Brain microvascular endothelial cell (primary cell): Measurements from ENCODE around the gene ANKS3.

Experiments used
- DNase-seq: peaks from one replicate; pipeline ENCODE4 v3.0.0-alpha.2; 2020
- H3K27ac ChIP-seq: fragments of 250-450 bp; sonication (Bioruptor Pico); 2 replicates; pipeline ENCODE4 v1.5.1; 2020; ENCODE audit warnings: mild to moderate bottlenecking, moderate library complexity
- H3K27me3 ChIP-seq: fragments of 250-450 bp; sonication (Bioruptor Pico); replicated peaks from 2 replicates; pipeline ENCODE4 v1.5.1; 2020; ENCODE audit warnings: mild to moderate bottlenecking
- H3K36me3 ChIP-seq: fragments of 250-450 bp; sonication (Bioruptor Pico); replicated peaks from 2 replicates; pipeline ENCODE4 v1.5.1; 2020; ENCODE audit warnings: mild to moderate bottlenecking
- H3K4me3 ChIP-seq: 2 replicates; pipeline ENCODE4 v1.5.1; 2011; ENCODE audit warnings: low read depth, mild to moderate bottlenecking, control low read depth, low read length, moderate library complexity
- in situ Hi-C: cut with HindIII; loops from 2 replicates; pipeline ENCODE4 v1.10.0; 2017; ENCODE audit warnings: low sequenced_read_pairs, low pct_ligation_motif_present
- TF ChIP-seq, protein P1 (sequence below): IDR thresholded peaks from 2 replicates; pipeline ENCODE4 v1.5.1; 2011; ENCODE audit warnings: low read depth, mild to moderate bottlenecking, moderate library complexity, low read length, control low read depth, inconsistent platforms; ENCODE audit errors: missing control alignments

ANKS3 gene

DNA sequence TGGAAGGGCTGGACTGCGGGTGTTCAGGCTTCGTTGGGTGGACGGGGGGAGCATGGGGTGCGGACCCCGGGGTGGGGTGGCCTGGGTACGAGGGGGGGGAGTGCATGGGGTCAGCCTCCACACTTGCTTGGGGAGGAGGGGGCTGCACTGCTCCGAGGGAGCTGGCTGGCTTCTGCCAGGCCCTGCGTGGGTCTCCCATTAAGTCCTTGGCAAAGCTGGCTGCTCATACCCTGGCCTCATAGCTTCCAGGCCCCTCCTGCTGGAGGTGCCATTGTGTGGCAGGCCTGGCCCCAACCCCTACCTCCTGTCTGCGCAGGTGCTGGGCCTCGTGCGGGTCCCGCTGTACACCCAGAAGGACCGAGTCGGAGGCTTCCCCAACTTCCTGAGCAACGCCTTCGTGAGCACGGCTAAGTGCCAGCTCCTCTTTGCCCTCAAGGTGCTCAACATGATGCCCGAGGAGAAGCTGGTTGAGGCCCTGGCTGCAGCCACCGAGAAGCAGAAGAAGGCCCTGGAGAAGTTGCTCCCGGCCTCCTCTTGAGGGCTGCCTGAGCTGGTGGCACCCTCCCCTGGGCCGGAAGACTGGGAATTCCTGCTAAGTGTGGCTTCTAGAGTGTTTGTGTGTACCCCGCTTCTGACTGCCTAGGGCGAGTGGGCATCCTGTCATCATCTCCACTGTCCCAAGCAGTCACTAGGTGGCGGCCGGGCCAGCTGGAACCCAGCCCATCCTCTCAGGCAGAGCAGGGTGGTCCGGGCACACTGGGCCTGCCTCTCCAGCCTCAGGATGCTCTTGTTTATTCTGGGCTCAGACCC, 39.2 kb downstream of the ANKS3 start:
- in situ Hi-C loops, result no loop called here
- TF ChIP-seq, protein P1, sequence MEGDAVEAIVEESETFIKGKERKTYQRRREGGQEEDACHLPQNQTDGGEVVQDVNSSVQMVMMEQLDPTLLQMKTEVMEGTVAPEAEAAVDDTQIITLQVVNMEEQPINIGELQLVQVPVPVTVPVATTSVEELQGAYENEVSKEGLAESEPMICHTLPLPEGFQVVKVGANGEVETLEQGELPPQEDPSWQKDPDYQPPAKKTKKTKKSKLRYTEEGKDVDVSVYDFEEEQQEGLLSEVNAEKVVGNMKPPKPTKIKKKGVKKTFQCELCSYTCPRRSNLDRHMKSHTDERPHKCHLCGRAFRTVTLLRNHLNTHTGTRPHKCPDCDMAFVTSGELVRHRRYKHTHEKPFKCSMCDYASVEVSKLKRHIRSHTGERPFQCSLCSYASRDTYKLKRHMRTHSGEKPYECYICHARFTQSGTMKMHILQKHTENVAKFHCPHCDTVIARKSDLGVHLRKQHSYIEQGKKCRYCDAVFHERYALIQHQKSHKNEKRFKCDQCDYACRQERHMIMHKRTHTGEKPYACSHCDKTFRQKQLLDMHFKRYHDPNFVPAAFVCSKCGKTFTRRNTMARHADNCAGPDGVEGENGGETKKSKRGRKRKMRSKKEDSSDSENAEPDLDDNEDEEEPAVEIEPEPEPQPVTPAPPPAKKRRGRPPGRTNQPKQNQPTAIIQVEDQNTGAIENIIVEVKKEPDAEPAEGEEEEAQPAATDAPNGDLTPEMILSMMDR, result peak; percentile 21
- no peak for DNase-seq
- Histone ChIP-seq H3K36me3 (peaks cover 40% of the 10 kb centered on the region), H3K27ac (no peak overlapping the region), H3K27me3 (no peaks in the 10 kb centered on the region), H3K4me3 (peak overlapping the region; percentile 92)

GRCh38 chr16:4693956-4694641, 40.0 kb downstream of the ANKS3 start:
- TF ChIP-seq, protein P1, result no peak
- Histone ChIP-seq H3K27me3 (no peaks in the 10 kb centered on the region), H3K27ac (peak overlapping the region; percentile 56), H3K36me3 (peaks cover 33% of the 10 kb centered on the region), H3K4me3 (peak overlapping the region; percentile 92)
- in situ Hi-C loops, result no loop called here
- peak; percentile 18 for DNase-seq

DNA sequence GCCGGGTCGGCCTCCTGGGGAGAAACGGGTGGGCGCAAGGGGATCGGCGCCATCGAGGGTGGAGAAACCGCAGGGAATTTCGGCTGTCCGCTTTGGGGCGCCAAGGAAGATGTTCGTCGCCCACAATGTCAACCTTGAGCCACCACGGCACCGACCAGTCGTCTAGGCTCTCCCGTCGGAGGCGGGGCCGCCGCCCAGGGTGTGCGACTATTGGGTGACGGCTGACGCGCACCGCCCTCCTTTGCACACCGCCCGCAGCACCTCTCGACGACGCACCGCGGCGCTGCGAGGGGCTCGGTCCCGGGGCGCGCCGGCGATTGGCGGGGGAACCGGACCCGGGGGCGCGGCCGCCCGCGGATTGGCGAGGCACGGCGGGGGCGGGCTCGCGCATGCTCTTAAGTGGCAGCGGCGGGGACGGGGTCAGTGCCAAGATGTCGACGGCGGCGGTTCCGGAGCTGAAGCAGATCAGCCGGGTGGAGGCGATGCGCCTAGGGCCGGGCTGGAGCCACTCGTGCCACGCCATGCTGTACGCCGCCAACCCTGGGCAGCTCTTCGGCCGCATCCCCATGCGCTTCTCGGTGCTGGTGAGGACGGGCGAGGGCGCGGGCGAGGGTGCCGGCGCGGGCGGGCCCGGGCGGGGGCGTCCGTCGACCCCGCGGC, 40.6 kb downstream of the ANKS3 start, which contains the start of gene NUDT16L1:
Gene NUDT16L1 (plus strand): TSS at position 267 of the 660 bp plus-strand sequence. CDS start 165 bp downstream, at position 432.
- TF ChIP-seq, protein P1, result no peak
- Histone ChIP-seq H3K36me3 (peaks cover 31% of the 10 kb centered on the region), H3K27ac (peak within 1 kb of the TSS; percentile 56), H3K4me3 (peak within 1 kb of the TSS; percentile 92), H3K27me3 (no peaks in the 10 kb centered on the region)
- peak; percentile 89 for DNase-seq
- in situ Hi-C loops, result no loop called here

- in situ Hi-C loops, result no loop called here
- TF ChIP-seq, protein P1, result no peak
- no peak overlapping the region for H3K27ac ChIP-seq
- no peaks in the 10 kb centered on the region for H3K27me3 ChIP-seq
- peak overlapping the region; percentile 64 for H3K4me3 ChIP-seq
- H3K36me3 ChIP-seq, result peaks cover 35% of the 10 kb centered on the region
- no peak for DNase-seq
These were observed 41.4 kb downstream of the ANKS3 start for GRCh38 chr16:4692460-4693295.

DNA sequence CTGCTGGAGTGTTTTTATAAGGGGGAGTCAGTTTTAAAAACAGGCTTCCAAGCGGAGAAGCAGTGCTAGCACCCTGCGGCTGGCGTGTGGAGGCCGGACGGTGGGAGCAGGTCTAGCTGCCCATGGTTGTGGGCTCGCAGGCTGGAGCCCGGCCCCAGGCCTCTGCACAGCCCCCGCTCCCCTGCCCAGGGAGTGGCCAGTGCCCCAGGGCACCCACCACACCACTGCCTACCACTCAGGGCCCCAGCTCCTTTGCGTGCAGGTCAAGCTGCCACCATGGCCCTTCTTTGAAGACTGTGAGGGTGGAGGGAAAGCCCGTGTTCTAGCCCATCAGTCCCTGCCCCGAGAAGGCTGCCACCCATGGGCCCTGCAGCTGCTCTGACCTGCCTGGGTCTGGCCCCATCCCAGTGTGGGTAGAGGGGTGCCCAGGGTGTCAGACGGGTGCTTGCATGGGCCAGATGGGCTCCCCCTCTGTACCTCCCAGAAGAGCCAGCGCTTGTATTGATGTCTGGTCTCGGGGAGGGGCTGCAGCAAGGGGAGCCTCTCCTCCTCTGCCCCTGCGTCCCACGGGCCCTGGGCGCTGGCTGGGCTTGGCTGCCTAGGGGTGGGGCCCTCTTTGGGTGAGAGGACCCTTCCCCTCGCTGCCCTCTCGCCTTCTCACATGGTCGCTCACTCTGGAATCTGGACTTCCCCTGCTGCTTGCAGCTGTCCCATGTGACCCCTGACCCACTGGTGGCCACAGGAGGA, 42.2 kb downstream of the ANKS3 start:
- Histone ChIP-seq H3K4me3 (no peak overlapping the region), H3K36me3 (peaks cover 36% of the 10 kb centered on the region), H3K27ac (no peak overlapping the region), H3K27me3 (no peaks in the 10 kb centered on the region)
- DNase-seq, result no peak
- in situ Hi-C loops, result no loop called here
- TF ChIP-seq, protein P1, result no peak
